Measurements from ENCODE around the gene FAAP100.

Gene FAAP100

DNA sequence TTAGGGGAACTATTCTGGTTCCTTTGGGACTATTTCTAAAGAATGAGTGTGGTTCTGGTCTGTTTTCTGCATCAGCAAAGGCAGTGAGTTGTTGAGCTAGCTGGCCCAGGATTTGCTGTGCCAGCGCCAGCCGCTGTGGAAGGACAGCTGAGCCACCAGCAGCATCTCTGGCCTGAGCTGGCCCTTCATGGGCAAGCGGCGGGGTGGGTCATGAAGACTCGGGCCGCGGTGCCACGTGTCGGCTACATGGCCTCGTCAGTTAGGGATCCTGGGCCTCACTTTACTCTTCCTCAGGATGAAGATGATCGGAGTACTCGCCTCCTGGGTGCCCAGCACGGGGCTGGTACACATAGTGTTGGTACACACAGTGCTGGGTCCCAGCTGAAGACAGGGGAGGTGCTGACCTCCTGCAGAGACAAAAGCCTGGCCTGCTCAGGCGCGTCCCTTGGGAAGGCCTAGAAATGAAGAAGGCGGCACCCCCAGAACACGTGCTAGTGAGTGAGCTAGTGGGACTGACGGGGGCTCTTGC, 17.9 kb upstream of the FAAP100 start:
- TF ChIP-seq, protein P1, sequence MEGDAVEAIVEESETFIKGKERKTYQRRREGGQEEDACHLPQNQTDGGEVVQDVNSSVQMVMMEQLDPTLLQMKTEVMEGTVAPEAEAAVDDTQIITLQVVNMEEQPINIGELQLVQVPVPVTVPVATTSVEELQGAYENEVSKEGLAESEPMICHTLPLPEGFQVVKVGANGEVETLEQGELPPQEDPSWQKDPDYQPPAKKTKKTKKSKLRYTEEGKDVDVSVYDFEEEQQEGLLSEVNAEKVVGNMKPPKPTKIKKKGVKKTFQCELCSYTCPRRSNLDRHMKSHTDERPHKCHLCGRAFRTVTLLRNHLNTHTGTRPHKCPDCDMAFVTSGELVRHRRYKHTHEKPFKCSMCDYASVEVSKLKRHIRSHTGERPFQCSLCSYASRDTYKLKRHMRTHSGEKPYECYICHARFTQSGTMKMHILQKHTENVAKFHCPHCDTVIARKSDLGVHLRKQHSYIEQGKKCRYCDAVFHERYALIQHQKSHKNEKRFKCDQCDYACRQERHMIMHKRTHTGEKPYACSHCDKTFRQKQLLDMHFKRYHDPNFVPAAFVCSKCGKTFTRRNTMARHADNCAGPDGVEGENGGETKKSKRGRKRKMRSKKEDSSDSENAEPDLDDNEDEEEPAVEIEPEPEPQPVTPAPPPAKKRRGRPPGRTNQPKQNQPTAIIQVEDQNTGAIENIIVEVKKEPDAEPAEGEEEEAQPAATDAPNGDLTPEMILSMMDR (conservative IDR thresholded peaks at IDR 0.05; ENCODE audit: low read depth, low read length): no peak
- DNase-seq (ENCODE audit: low read depth): no peak
- H3K4me3 ChIP-seq (ENCODE audit: low read length): no peak overlapping the region

- TF ChIP-seq, protein P1 (conservative IDR thresholded peaks at IDR 0.05; ENCODE audit: low read depth, low read length): no peak
- no peak overlapping the region for H3K4me3 ChIP-seq (ENCODE audit: low read length)
- no peak for DNase-seq (ENCODE audit: low read depth)
Observed at GRCh38 chr17:81568416-81568815, 16.3 kb upstream of the FAAP100 start.

GRCh38 chr17:81567191-81567590, 15.0 kb upstream of the FAAP100 start:
- TF ChIP-seq, protein P1 (conservative IDR thresholded peaks at IDR 0.05; ENCODE audit: low read depth, low read length): no peak
- H3K4me3 ChIP-seq (ENCODE audit: low read length): peak overlapping the region; percentile 2
- DNase-seq (ENCODE audit: low read depth): no peak

- TF ChIP-seq, protein P1 (conservative IDR thresholded peaks at IDR 0.05; ENCODE audit: low read depth, low read length): no peak
- peak; percentile 68 for DNase-seq (ENCODE audit: low read depth)
- peak overlapping the region; percentile 9 for H3K4me3 ChIP-seq (ENCODE audit: low read length)
Observed at GRCh38 chr17:81566461-81567126, 14.4 kb upstream of the FAAP100 start.

- TF ChIP-seq, protein P1 (conservative IDR thresholded peaks at IDR 0.05; ENCODE audit: low read depth, low read length): no peak
- no peak for DNase-seq (ENCODE audit: low read depth)
- no peak overlapping the region for H3K4me3 ChIP-seq (ENCODE audit: low read length)
Observed at GRCh38 chr17:81565231-81565630, 13.1 kb upstream of the FAAP100 start.

GRCh38 chr17:81564778-81565177, 12.6 kb upstream of the FAAP100 start:
- H3K4me3 ChIP-seq (ENCODE audit: low read length): no peak overlapping the region
- TF ChIP-seq, protein P1 (conservative IDR thresholded peaks at IDR 0.05; ENCODE audit: low read depth, low read length): no peak
- no peak for DNase-seq (ENCODE audit: low read depth)

Measured in retinal pigment epithelial cell (primary cell).